GM13977 (cell line): Measurements from ENCODE around the gene MAGI2.

Source experiments
- DNase-seq: peaks from one replicate; pipeline ENCODE4 v3.0.0; 2012; ENCODE audit warnings: low spot score
- CTCF ChIP-seq: IDR thresholded peaks from 2 replicates; pipeline ENCODE4 v1.5.1; 2012; ENCODE audit warnings: mild to moderate bottlenecking, control low read depth; ENCODE audit not compliant: insufficient read depth; ENCODE audit errors: extremely low read depth, missing control alignments
- in situ Hi-C: fragments of 300-500 bp; cut with MboI; formaldehyde crosslinking; loops from one replicate; pipeline ENCODE4 v1.12.0; 2022; ENCODE audit warnings: low sequenced_read_pairs, low pct_unique_long_range_greater_than_20kb, mixed read lengths, inconsistent platforms; ENCODE audit not compliant: unreplicated experiment

MAGI2 gene

GRCh38 chr7:78434281-78434680 is 1019.2 kb downstream of the MAGI2 start:
- in situ Hi-C loops: no loop called here
- no peak for DNase-seq
- TF ChIP-seq CTCF: no peak

GRCh38 chr7:78433421-78433820 is 1020.0 kb downstream of the MAGI2 start:
- no peak for DNase-seq
- TF ChIP-seq CTCF: no peak
- in situ Hi-C loops: no loop called here

GRCh38 chr7:78429878-78430277 is 1023.6 kb downstream of the MAGI2 start:
- no peak for DNase-seq
- in situ Hi-C loops: no loop called here
- TF ChIP-seq CTCF: no peak

GRCh38 chr7:78427209-78427608 is 1026.3 kb downstream of the MAGI2 start:
- DNase-seq: no peak
- in situ Hi-C loops: no loop called here
- TF ChIP-seq CTCF: no peak

GRCh38 chr7:78420001-78420400 is 1033.5 kb downstream of the MAGI2 start:
- in situ Hi-C loops: no loop called here
- TF ChIP-seq CTCF: no peak
- DNase-seq: no peak

- no peak for TF ChIP-seq CTCF
- in situ Hi-C loops: no loop called here
Observed at GRCh38 chr7:78417180-78417853, 1036.2 kb downstream of the MAGI2 start.

More at GRCh38 chr7:78417180-78417853, 1036.2 kb downstream of the MAGI2 start:
- no peak for DNase-seq
